Measurements from ENCODE around the gene AHDC1. TPM values are rescaled to one million over a fixed set of nuclear protein-coding genes. Genes with fewer than 3 reads are reported as not detected.

AHDC1 gene
- total and polyA plus RNA-seq, 10 of the 15 experiments (the other 5 are each of a cell fraction or from before 2014, with no cell fraction given) = 0.21 to 13.0 (median 1.4) TPM

DNA sequence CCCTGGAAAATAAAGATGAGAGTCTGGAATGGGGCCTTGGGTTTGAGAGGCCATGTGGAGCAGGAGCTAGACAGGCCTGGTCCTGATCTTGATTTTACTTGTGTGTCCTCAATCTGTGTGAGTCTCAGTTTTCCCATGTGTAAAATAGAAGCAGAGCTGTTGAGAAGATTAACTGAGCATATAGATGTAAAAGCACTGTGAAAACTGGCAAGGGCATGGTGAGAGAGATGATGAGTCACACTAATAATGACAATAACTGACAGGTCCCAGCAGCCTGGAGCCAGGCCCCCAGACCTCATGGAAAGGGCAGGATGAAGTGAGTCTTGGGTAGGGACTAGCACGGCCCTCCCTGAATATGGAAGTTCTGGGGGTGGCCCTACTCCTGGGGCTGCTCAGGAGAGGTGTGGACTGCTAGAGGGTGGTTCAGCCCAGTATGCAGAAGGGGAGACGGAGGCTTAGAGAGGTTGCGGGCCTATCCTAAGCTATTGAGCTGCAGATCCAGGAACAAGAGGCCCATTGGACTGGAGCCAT is 2.8 kb upstream of the AHDC1 start:
- intact Hi-C loops (cut with micrococcal nuclease; ENCODE audit: unreplicated experiment) (loop anchor here (1.0 to 10.0 kb wide), 5 partner anchors 38 to 214 kb away; partner anchors contain the start of gene GPR3), in situ Hi-C loops (cut with MboI) (loop anchor here (5.0 kb wide), 3 partner anchors 56 to 304 kb away; partner anchors contain the start of gene GPR3)
- Histone ChIP-seq H3K27ac (ENCODE audit: control insufficient read depth, insufficient read depth) (no peak overlapping the region), H2AFZ (ENCODE audit: control insufficient read depth, low read depth, low read length) (no peak overlapping the region), H3K4me3 (no peak overlapping the region), H3K36me3 (ENCODE audit: control insufficient read depth in 2 of 2, insufficient read depth in 2 of 2, low read length in 1 of 2) (peaks cover 0 to 3% of the 10 kb centered on the region in 2 experiments; a peak in 1 of 4 replicates), H4K20me1 (ENCODE audit: control insufficient read depth, insufficient read depth) (no peaks in the 10 kb centered on the region), H3K27me3 (replicated peaks in 1 of 2; ENCODE audit: control insufficient read depth in 2 of 2, insufficient read depth in 2 of 2, low read length in 1 of 2) (no peaks in the 10 kb centered on the region), H3K9me3 (replicated peaks; ENCODE audit: control insufficient read depth, insufficient read depth, low read length) (no peaks in the 10 kb centered on the region), H3K9ac (ENCODE audit: control insufficient read depth, insufficient read depth, low read length) (no peak overlapping the region), H3K4me1 (ENCODE audit: control insufficient read depth, insufficient read depth, low read length) (peaks cover 51% of the 10 kb centered on the region), H3K4me2 (ENCODE audit: control insufficient read depth, insufficient read depth) (peak overlapping the region; percentile 22; the same call in 1 of the 2 replicates), H3K79me2 (ENCODE audit: control insufficient read depth, insufficient read depth, low read length) (peaks cover 1% of the 10 kb centered on the region; the same call in 1 of the 2 replicates)
- 0 out of 2 replicates have a peak, but pooled peaks have one; percentile 3 for TF ChIP-seq HCFC1 (IDR thresholded peaks at IDR 0.05; ENCODE audit: low read length)
- TF ChIP-seq SMARCA5 (IDR thresholded peaks at IDR 0.05) = peak; percentile 3; the same call in 1 of the 2 replicates
- TF ChIP-seq ESRRA (IDR thresholded peaks at IDR 0.05; ENCODE audit: low read length) = no peak
- peak; percentile 23; the same call in 1 of the 2 replicates for TF ChIP-seq PKNOX1 (IDR thresholded peaks at IDR 0.05)
- no TSS peak for BruUV-seq (replicated peaks)
- POLR2A ChIA-PET = interaction anchor here (0.5 to 6.2 kb wide), 11 partner anchors 12 to 245 kb away, joined by 3 to 67 read pairs (median 6); partner anchors contain the start of genes STX12 and WASF2
- WGBS (ENCODE audit: insufficient coverage, insufficient replicate concordance, low lambda C conversion rate, missing lambda C conversion rate) = 57% methylated on average over 3 of the region's 3 CpGs
- SMC1A ChIA-PET (ENCODE audit: uncharacterized antibody, unreplicated experiment) = interaction anchor here (0.6 to 9.2 kb wide), 32 partner anchors 10 to 561 kb away, joined by 3 to 248 read pairs (median 5); partner anchors contain the start of gene IFI6
- DNase-seq (ENCODE audit: low read depth, low spot score) = no peak
- ATAC-seq = no peak
- no peak for FAIRE-seq
- RAD21 ChIA-PET (ENCODE audit: unreplicated experiment) = interaction anchor here (0.6 to 11.0 kb wide), 31 partner anchors 19 to 312 kb away, joined by 3 to 268 read pairs (median 4); partner anchors contain the start of genes FAM76A and IFI6
- CTCF ChIA-PET = interaction anchor here (0.6 to 10.4 kb wide), 47 partner anchors 8 to 561 kb away, joined by 3 to 327 read pairs (median 6); partner anchors contain the start of genes GPR3, IFI6, MAP3K6 and STX12
